NB4 (cell line): ENCODE measurements around the gene MYO10.

Source experiments
- DNase-seq: peaks from one replicate; pipeline ENCODE4 v3.0.0; 2010; ENCODE audit warnings: low read depth
- H3K4me3 ChIP-seq: one replicate; pipeline ENCODE4 v1.5.1; 2011; ENCODE audit warnings: mild to moderate bottlenecking, low read depth, low read length, moderate library complexity
- CTCF ChIP-seq: IDR thresholded peaks from one replicate; pipeline ENCODE4 v1.5.1; 2012; ENCODE audit warnings: low read depth, low read length
- MAX ChIP-seq: IDR thresholded peaks from 2 replicates; pipeline ENCODE4 v1.6.1; 2011; ENCODE audit warnings: low read depth, low read length
- MYC ChIP-seq: IDR thresholded peaks from 2 replicates; pipeline ENCODE4 v1.6.1; 2011; ENCODE audit warnings: low read depth, low read length
- POLR2A ChIP-seq: IDR thresholded peaks from 2 replicates; pipeline ENCODE4 v1.6.1; 2011; ENCODE audit warnings: mild to moderate bottlenecking; ENCODE audit not compliant: insufficient read length; ENCODE audit errors: extremely low read depth

Gene MYO10

GRCh38 chr5:16906255-16906654 lies 29.8 kb downstream of the MYO10 start:
- TF ChIP-seq CTCF (no peak), MYC (no peak), MAX (no peak), POLR2A (no peak)
- H3K4me3 ChIP-seq, result no peak overlapping the region
- DNase-seq, result no peak

- peak; percentile 25 for DNase-seq
- H3K4me3 ChIP-seq, result no peak overlapping the region
- TF ChIP-seq MAX, result no peak
Observed at GRCh38 chr5:16903480-16904300, 32.4 kb downstream of the MYO10 start.

- no peak overlapping the region for H3K4me3 ChIP-seq
- TF ChIP-seq CTCF (no peak), MYC (no peak), POLR2A (no peak), MAX (no peak)
- DNase-seq, result no peak
Observed at GRCh38 chr5:16902846-16903245, 33.2 kb downstream of the MYO10 start.

- no peak for DNase-seq
- H3K4me3 ChIP-seq, result no peak overlapping the region
- TF ChIP-seq CTCF, result no peak
Observed at GRCh38 chr5:16901021-16901644, 35.0 kb downstream of the MYO10 start.

GRCh38 chr5:16899171-16899570 lies 36.9 kb downstream of the MYO10 start:
- no peak for TF ChIP-seq MYC
- no peak for TF ChIP-seq POLR2A
- TF ChIP-seq MAX, result no peak
- no peak for DNase-seq
- H3K4me3 ChIP-seq, result no peak overlapping the region

GRCh38 chr5:16897800-16898199 lies 38.3 kb downstream of the MYO10 start:
- no peak for TF ChIP-seq CTCF
- TF ChIP-seq POLR2A, result no peak
- TF ChIP-seq MYC, result no peak
- TF ChIP-seq MAX, result no peak
- DNase-seq, result no peak
- no peak overlapping the region for H3K4me3 ChIP-seq

GRCh38 chr5:16897284-16897704 lies 38.8 kb downstream of the MYO10 start:
- no peak for DNase-seq
- TF ChIP-seq CTCF (no peak), MYC (no peak), POLR2A (no peak), MAX (no peak)
- no peak overlapping the region for H3K4me3 ChIP-seq
